Dendritic cell treated with granulocyte-macrophage colony-stimulating factor and Interleukin-4, amounts not matched to agents 40 ng/mL and 50 ng/mL, for 4 days (primary cell): ENCODE data around the gene ETV6.

ENCODE experiments used
- H3K27ac Mint-ChIP-seq: one replicate; pipeline ENCODE4 v1.8.0; 2022; ENCODE audit warnings: mild to moderate bottlenecking, mixed read lengths
- H3K27me3 Mint-ChIP-seq: one replicate; pipeline ENCODE4 v1.8.0; 2022; ENCODE audit warnings: mild to moderate bottlenecking, mixed read lengths
- H3K36me3 Mint-ChIP-seq: one replicate; pipeline ENCODE4 v1.8.0; 2022; ENCODE audit warnings: low read depth, mixed read lengths
- H3K4me1 Mint-ChIP-seq: one replicate; pipeline ENCODE4 v1.8.0; 2022; ENCODE audit warnings: low read depth, mixed read lengths
- H3K4me3 Mint-ChIP-seq: one replicate; pipeline ENCODE4 v1.8.0; 2022; ENCODE audit warnings: mild to moderate bottlenecking, moderate library complexity, mixed read lengths
- H3K9me3 Mint-ChIP-seq: one replicate; pipeline ENCODE4 v1.8.0; 2022; ENCODE audit warnings: mixed read lengths
- intact Hi-C: fragments of 100-400 bp; cut with micrococcal nuclease; formaldehyde crosslinking; loops from one replicate; pipeline ENCODE4 v1.15.0; 2022

The ETV6 gene

GRCh38 chr12:11929714-11930113 lies 280.2 kb downstream of the ETV6 start:
- H3K9me3 Mint-ChIP-seq, result no peaks in the 10 kb centered on the region
- peaks cover 4% of the 10 kb centered on the region for H3K27me3 Mint-ChIP-seq
- H3K36me3 Mint-ChIP-seq, result no peaks in the 10 kb centered on the region
- no peak overlapping the region for H3K4me3 Mint-ChIP-seq
- no peaks in the 10 kb centered on the region for H3K4me1 Mint-ChIP-seq
- H3K27ac Mint-ChIP-seq, result no peak overlapping the region
- intact Hi-C loops, result no loop called here

GRCh38 chr12:11939223-11939622 lies 289.7 kb downstream of the ETV6 start:
- no peak overlapping the region for H3K4me3 Mint-ChIP-seq
- H3K36me3 Mint-ChIP-seq, result no peaks in the 10 kb centered on the region
- H3K4me1 Mint-ChIP-seq, result no peaks in the 10 kb centered on the region
- no peaks in the 10 kb centered on the region for H3K27me3 Mint-ChIP-seq
- intact Hi-C loops, result no loop called here
- H3K9me3 Mint-ChIP-seq, result no peaks in the 10 kb centered on the region
- H3K27ac Mint-ChIP-seq, result no peak overlapping the region

- Mint-ChIP-seq H3K9me3 (no peaks in the 10 kb centered on the region), H3K4me3 (no peak overlapping the region), H3K27me3 (peaks cover 4% of the 10 kb centered on the region), H3K36me3 (no peaks in the 10 kb centered on the region), H3K4me1 (no peaks in the 10 kb centered on the region), H3K27ac (no peak overlapping the region)
- intact Hi-C loops, result no loop called here
These were observed 292.3 kb downstream of the ETV6 start for GRCh38 chr12:11941606-11942337.

GRCh38 chr12:11943919-11944700 lies 294.6 kb downstream of the ETV6 start:
- Mint-ChIP-seq H3K4me1 (peaks cover 6% of the 10 kb centered on the region), H3K9me3 (no peaks in the 10 kb centered on the region), H3K27me3 (peaks cover 13% of the 10 kb centered on the region), H3K27ac (no peak overlapping the region), H3K4me3 (no peak overlapping the region), H3K36me3 (no peaks in the 10 kb centered on the region)
- intact Hi-C loops, result no loop called here
